ENCODE measurements around the gene VAV1. TPM values are rescaled to one million over a fixed set of nuclear protein-coding genes. Genes with fewer than 3 reads are reported as not detected.

Gene VAV1
- total and polyA plus RNA-seq, 4 donors = 0.60 to 13.3 (median 4.1) TPM

DNA sequence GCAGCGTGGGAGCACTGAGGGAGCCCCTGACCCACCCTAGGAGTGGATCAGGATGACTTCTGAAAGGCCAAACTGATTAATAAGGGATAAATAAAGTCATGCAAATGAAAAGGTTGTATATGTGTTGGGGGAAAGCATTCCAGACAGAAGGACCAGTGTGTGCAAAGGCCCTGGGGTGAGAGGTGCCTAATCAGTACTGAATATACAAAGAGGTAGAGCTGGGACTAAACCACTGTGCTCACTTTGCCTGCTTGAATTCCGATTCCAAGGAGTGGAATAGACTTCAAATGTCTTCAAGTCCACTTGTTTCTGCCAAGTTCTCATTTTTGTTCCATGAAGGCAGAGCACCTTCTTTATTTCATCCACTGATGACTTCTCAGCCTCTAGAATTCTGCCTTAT lies 82.2 kb downstream of the VAV1 start:
- WGBS = 71% methylated on average over 2 of the region's 2 CpGs
- Histone ChIP-seq H3K27ac (ENCODE audit: low read depth in 1 of 2, low read length in 2 of 2) (no peak overlapping the region), H3K4me1 (ENCODE audit: control insufficient read depth in 4 of 4, insufficient read depth in 4 of 4, low read length in 3 of 4) (no peaks in the 10 kb centered on the region), H3K9me3 (ENCODE audit: control insufficient read depth in 4 of 4, low read length in 3 of 4) (no peaks in the 10 kb centered on the region), H3K4me3 (ENCODE audit: low read depth in 1 of 3, low read length in 3 of 3) (no peak overlapping the region), H3K9ac (ENCODE audit: low read depth in 1 of 2, low read length in 2 of 2) (no peak overlapping the region), H3K27me3 (ENCODE audit: control insufficient read depth in 4 of 4, insufficient read depth in 4 of 4, low read length in 3 of 4) (peaks cover 0 to 2% (median 0%) of the 10 kb centered on the region in 4 donors), H3K36me3 (ENCODE audit: control insufficient read depth in 4 of 4, insufficient read depth in 3 of 4, low read depth in 1 of 4, low read length in 3 of 4) (peaks cover 0 to 2% (median 0%) of the 10 kb centered on the region in 4 donors)
- no peak for DNase-seq (ENCODE audit: low spot score)
- no peak for TF ChIP-seq EGR1 (IDR thresholded peaks at IDR 0.05; ENCODE audit: low read depth in 2 of 2)
- TF ChIP-seq RXRA (IDR thresholded peaks at IDR 0.05) = no peak
- no peak for TF ChIP-seq FOXA2 (IDR thresholded peaks at IDR 0.05)
- TF ChIP-seq FOXA1 (IDR thresholded peaks at IDR 0.05) = no peak
- TF ChIP-seq, protein P1, sequence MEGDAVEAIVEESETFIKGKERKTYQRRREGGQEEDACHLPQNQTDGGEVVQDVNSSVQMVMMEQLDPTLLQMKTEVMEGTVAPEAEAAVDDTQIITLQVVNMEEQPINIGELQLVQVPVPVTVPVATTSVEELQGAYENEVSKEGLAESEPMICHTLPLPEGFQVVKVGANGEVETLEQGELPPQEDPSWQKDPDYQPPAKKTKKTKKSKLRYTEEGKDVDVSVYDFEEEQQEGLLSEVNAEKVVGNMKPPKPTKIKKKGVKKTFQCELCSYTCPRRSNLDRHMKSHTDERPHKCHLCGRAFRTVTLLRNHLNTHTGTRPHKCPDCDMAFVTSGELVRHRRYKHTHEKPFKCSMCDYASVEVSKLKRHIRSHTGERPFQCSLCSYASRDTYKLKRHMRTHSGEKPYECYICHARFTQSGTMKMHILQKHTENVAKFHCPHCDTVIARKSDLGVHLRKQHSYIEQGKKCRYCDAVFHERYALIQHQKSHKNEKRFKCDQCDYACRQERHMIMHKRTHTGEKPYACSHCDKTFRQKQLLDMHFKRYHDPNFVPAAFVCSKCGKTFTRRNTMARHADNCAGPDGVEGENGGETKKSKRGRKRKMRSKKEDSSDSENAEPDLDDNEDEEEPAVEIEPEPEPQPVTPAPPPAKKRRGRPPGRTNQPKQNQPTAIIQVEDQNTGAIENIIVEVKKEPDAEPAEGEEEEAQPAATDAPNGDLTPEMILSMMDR (IDR thresholded peaks at IDR 0.05; ENCODE audit: low read depth, low read length, missing input control) = no peak
- no peak for TF ChIP-seq HNF4G (IDR thresholded peaks at IDR 0.05)
- TF ChIP-seq GABPA (IDR thresholded peaks at IDR 0.05 in 1 of 2, conservative IDR thresholded peaks at IDR 0.05 in 1 of 2) = no peak
- no peak for TF ChIP-seq RAD21 (IDR thresholded peaks at IDR 0.05)
- TF ChIP-seq NR2F2 (IDR thresholded peaks at IDR 0.05) = no peak
- TF ChIP-seq JUND (IDR thresholded peaks at IDR 0.05) = no peak
- no peak for TF ChIP-seq HNF4A (conservative IDR thresholded peaks at IDR 0.05)
- no peak for TF ChIP-seq TAF1 (conservative IDR thresholded peaks at IDR 0.05)
- TF ChIP-seq, protein P2, sequence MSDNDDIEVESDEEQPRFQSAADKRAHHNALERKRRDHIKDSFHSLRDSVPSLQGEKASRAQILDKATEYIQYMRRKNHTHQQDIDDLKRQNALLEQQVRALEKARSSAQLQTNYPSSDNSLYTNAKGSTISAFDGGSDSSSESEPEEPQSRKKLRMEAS (IDR thresholded peaks at IDR 0.05) = no peak
- TF ChIP-seq, protein P3, sequence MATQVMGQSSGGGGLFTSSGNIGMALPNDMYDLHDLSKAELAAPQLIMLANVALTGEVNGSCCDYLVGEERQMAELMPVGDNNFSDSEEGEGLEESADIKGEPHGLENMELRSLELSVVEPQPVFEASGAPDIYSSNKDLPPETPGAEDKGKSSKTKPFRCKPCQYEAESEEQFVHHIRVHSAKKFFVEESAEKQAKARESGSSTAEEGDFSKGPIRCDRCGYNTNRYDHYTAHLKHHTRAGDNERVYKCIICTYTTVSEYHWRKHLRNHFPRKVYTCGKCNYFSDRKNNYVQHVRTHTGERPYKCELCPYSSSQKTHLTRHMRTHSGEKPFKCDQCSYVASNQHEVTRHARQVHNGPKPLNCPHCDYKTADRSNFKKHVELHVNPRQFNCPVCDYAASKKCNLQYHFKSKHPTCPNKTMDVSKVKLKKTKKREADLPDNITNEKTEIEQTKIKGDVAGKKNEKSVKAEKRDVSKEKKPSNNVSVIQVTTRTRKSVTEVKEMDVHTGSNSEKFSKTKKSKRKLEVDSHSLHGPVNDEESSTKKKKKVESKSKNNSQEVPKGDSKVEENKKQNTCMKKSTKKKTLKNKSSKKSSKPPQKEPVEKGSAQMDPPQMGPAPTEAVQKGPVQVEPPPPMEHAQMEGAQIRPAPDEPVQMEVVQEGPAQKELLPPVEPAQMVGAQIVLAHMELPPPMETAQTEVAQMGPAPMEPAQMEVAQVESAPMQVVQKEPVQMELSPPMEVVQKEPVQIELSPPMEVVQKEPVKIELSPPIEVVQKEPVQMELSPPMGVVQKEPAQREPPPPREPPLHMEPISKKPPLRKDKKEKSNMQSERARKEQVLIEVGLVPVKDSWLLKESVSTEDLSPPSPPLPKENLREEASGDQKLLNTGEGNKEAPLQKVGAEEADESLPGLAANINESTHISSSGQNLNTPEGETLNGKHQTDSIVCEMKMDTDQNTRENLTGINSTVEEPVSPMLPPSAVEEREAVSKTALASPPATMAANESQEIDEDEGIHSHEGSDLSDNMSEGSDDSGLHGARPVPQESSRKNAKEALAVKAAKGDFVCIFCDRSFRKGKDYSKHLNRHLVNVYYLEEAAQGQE (IDR thresholded peaks at IDR 0.05) = no peak

DNA sequence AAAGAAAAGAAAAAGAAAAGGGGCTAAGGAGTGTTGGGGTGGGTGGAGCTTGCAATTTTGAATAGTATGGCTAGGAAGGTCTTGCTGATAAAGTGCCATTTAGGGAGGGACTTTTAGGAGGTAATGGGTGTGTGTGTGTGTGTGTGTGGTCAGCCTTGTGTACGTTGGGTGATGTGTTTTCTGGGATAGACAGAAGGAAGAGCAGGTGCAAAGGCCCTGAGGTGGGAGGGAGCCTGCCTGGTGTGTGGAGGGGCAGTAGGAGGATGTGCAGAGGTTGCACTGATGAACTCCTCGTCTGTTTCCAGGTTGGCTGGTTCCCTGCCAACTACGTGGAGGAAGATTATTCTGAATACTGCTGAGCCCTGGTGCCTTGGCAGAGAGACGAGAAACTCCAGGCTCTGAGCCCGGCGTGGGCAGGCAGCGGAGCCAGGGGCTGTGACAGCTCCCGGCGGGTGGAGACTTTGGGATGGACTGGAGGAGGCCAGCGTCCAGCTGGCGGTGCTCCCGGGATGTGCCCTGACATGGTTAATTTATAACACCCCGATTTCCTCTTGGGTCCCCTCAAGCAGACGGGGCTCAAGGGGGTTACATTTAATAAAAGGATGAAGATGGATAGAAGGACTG lies 84.4 kb downstream of the VAV1 start:
- no peaks in the 10 kb centered on the region for H3K4me1 ChIP-seq (ENCODE audit: control insufficient read depth in 4 of 4, insufficient read depth in 4 of 4, low read length in 3 of 4)
- no peak for DNase-seq (ENCODE audit: low spot score)
- WGBS = 48% methylated on average over 14 of the region's 14 CpGs

More for the DNA sequence above, 84.4 kb downstream of the VAV1 start:
- Histone ChIP-seq H3K27ac (ENCODE audit: low read depth in 1 of 2, low read length in 2 of 2) (no peak overlapping the region), H3K36me3 (ENCODE audit: control insufficient read depth in 4 of 4, insufficient read depth in 3 of 4, low read depth in 1 of 4, low read length in 3 of 4) (peaks cover 0 to 2% (median 0%) of the 10 kb centered on the region in 4 donors), H3K27me3 (ENCODE audit: control insufficient read depth in 4 of 4, insufficient read depth in 4 of 4, low read length in 3 of 4) (peaks cover 0 to 2% (median 0%) of the 10 kb centered on the region in 4 donors), H3K9me3 (ENCODE audit: control insufficient read depth in 4 of 4, low read length in 3 of 4) (no peaks in the 10 kb centered on the region), H3K4me3 (ENCODE audit: low read depth in 1 of 3, low read length in 3 of 3) (no peak overlapping the region), H3K9ac (ENCODE audit: low read depth in 1 of 2, low read length in 2 of 2) (no peak overlapping the region)
- TF ChIP-seq, protein P3 (IDR thresholded peaks at IDR 0.05) = no peak
- TF ChIP-seq, protein P2 (IDR thresholded peaks at IDR 0.05) = no peak
